ENCODE results near the gene SLC39A12.
"Not testable (repeated sequence)": the region's sequence is repeated elsewhere in the genome, so short reads cannot be mapped to it uniquely, and the experiment has no call there.

SLC39A12 gene

DNA sequence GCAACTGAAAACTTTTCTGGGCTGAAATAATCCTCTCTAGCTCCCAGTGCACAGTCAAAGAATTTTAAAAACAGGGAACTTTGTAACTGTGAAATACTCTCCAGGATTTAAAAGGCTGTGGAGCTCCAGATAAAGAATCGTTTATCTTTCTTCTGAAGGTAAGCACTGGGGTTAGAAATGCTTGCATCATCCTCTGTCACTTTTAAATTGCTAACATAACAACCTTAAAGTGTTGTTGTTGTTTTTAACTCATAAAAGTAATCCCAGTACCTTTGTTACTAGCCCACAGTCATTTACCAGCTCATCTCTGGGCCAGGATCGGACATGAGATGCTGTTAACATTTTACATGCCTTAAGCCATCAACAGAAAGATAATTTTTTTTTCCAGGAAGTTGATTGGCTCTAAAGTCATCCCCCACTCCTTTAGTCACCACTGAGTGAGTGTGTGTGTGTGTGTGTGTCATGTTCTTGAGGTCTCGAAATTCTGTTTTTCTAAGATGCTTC is at the start of gene SLC39A12:
Gene SLC39A12, plus strand, starts transcription at position 51 of the 504 bp plus-strand sequence. CDS start 1,359 bp downstream, outside the sequence.
- no peak for DNase-seq (ENCODE audit: low spot score)

DNA sequence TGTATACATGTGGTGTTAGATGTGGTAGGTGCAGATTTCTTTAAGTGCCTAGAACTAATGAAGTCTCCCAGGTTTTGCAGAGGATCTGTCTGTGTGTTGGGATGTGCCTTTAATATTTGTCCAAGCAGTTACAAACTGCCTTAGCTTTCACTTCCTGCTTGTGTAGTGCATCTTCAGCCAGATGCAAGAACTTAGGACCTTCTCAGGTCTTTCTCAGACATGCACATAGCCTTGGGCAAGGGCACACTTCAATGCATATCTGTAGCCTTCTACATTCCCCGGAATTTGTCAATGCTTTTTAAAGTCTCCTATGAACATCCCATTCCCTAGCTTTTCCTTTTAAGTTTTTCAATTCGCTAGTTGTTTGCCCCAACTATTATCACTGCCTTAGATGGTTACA is 47.2 kb upstream of the SLC39A12 start:
- DNase-seq (ENCODE audit: low spot score): no peak

DNA sequence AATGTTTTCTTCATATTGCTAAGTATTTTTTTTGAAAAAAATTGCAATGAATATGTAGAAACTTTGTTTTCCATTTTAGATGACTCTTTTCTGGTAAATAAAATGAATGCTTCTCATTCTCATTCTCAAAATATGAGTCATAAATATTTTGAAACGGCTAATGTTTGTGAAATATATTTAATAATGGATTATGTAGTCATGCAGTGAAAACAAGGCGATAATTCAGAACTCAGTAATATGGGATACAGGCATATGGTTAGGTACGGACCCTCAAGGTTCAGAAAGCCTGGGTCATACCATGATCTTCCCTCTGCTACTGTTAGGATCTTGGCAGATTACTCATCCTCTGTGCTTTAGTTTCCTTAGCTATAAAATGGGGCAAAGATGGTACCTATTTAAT is 46.2 kb upstream of the SLC39A12 start:
- no peak for DNase-seq (ENCODE audit: low spot score)

DNA sequence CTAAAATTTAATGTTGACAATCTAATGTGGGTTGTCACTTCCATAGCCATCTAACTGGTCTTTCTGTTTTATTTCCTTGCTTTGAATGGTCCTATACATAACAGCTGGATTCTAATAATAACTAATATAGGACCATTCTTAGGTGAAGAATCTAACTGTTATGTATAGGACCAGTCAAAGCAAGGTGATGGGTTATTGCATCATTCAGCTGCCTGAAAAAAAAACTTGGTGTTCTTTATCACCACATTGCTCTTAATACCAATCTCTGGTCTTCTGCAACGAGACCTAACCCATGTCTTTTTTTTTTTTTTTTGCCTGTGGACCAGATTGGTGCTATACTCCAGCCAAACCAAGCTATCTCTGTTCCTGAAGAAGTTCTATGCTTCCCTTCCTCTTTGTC is 45.7 kb upstream of the SLC39A12 start:
- no peak for DNase-seq (ENCODE audit: low spot score)

DNA sequence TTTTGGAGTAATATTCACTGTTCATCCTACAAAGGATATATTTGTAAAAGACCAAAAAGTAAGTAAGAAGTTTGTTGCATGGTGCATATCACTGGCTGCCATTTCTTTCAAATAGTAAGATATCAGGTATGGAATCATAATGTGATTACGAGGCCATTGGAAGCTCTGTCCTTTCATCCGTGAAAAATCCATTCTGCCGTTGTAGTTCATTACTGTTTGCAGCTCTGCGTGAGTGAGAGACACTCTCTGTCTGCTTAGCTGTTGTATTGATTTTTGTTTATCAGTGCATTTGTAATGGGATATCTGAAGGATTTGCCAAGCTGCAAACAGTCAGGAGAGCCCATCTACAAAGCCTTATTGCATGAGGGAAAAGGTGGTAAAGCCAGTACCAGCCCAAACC is 44.1 kb upstream of the SLC39A12 start:
- no peak for DNase-seq (ENCODE audit: low spot score)

DNA sequence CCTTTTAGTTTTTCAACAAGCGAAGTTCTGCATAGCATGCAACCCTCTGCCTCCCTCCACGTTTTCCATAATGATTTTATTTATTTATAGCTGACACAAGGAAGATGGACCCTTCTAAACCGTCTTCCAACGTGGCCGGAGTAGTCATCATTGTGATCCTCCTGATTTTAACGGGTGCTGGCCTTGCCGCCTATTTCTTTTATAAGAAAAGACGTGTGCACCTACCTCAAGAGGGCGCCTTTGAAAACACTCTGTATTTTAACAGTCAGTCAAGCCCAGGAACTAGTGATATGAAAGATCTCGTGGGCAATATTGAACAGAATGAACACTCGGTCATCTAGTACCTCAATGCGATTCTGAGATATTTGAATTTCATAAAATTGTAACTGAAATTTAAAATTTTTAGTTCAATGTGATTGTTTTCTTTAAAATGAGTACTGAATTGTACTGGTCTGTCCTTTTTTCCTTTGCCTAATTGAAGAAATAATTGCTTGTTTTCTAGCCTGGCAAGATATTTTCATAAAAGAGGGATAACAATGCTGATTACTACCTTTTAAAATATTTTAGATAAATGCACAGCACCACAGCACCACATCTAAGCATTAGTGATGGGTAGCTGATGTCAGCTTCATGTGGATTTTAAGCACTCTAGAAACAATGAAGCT is 41.5 kb upstream of the SLC39A12 start:
- peak; percentile 70 for DNase-seq (ENCODE audit: low spot score)

DNA sequence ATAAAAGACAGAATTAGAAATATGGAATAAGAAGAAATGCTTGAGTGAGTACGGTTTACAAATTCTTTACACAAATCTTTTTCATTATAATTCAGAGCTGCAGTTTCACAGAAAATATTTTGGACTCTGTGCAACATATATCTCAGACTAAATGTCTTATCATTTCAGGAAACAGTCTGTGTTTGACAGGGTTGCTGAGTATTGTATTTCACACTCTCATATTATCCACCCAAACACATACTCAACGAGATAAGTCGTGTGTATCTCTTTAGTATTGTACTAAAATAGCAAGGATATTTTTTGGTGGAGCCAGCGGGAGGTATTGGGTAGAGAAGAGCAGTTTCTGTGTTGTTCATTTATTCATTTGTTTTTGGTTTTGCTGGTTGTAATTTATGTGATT is 39.0 kb upstream of the SLC39A12 start:
- no peak for DNase-seq (ENCODE audit: low spot score)

DNA sequence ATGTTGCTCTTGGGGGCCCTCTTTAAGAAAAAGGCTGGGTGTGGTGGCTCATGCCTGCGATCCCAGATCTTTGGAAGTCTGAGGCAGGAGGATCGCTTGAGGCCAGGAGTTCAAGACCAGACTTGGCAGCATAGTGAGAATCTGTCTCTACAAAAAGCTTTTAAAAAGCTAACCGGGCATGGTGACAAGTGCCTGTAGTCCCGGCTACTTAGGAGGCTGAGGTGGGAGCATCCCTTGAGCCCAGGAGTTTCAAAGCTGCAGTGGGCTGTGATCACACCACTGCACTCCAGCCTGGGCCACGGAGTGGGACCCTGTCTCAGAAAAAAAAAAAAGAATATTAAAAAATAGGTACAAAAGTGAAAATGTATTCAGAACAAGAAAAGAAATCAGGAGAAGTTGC is 38.1 kb upstream of the SLC39A12 start:
- DNase-seq (ENCODE audit: low spot score): no peak

DNA sequence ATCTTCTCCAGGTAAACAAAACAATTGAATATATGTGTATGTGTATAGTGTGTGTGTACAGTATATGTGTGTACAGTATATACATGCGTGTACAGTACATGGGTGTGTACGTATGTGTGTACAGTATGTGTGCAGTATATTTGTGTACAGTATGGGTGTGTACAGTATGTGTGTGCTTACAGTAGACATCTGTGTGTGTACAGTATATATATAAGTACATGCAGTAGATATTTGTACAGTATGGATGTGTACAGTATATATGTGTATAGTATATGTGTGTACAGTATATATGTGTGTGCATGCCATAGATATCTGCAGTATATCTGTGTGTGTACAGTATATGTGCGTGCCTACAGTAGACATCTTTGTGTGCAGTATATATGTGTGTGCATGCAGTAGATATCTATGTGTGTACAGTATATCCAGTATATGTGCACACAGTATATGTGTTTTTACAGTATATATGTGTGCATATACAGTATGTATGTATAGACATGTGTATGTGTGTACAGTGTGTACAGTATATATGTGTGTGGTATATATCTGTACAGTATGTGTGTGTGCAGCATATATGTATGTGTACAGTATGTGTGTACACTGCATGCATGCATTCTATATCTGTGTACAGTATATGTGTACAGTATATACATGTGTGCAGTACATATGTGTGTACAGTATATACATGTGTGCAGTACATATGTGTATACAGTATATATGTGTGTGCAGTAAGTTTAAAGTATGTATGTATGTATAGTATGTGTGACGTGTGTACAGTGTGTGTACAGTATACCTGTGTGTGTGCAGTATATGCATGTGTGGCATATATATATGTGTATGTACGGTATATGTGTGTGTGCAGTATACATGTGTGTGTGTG is 37.3 kb upstream of the SLC39A12 start:
- DNase-seq (ENCODE audit: low spot score): no peak

DNA sequence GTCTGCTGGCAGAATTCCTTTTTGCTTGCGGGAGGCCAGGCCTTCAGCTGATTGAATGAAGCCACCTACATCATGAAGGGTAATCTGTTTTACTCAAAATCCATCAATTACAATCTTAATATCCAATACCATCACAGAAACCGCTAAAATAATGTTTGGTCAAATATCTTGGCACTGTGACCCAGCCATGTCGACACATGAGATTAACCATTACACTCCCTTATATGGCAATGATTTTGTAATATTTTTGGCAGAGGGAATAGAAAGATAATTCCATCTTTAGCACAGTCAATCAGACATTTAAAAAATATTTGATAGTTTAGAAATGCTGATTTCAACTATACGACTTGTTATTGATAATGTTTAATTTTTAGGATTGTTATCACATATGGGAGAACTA is 36.5 kb upstream of the SLC39A12 start:
- no peak for DNase-seq (ENCODE audit: low spot score)

DNA sequence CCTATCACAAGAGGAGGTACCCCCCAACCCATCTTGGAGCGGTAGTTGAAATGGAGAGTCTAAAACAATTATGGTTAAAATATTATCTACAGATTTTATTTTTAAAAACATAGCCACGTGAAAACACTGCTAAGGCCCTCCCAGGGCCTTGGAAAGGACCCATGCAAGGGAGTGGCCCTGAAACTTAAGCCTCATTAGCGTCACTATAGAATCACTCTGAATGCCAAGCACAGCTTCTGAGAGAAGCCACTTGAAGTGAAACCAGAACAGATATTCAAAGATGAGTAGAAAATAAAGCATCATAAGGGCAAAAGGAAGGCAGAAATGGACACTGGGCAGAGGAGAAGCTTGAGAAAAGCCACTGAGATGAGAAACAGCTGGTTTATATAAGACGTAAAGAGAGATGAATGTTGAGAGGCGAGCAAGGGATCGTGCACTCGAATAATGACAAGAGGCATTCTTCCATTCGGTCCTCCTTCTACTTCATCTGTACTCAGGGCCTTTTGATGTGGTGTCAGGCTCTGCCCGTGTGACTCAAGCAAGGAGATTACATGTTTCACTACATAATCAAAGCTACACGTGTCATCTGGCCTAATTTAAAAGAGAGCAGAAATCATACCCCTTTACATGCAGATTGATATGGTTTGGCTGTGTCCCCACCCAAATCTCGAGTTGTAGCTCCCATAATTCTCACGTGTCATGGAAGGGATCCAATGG is 33.4 kb upstream of the SLC39A12 start:
- DNase-seq (ENCODE audit: low spot score): no peak

DNA sequence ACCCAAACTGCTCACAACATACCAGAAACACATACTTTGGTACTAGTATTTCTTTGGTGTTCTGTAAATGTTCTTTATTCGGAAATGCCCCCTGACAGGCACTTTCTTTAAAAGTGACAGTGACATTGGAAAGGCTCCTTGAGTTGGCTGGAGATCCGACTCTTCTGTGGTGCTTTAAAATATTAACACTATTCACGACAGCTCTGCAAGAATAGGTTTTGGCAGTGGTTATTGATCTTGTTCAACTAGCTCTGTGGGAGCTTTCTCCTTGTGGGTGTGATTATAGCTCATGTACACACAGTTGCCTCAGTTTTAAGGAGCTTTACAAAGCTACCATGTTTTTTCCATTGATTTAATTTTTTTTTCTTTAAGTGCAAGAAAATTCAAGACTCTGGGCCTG is 30.3 kb upstream of the SLC39A12 start:
- DNase-seq (ENCODE audit: low spot score): no peak

DNA sequence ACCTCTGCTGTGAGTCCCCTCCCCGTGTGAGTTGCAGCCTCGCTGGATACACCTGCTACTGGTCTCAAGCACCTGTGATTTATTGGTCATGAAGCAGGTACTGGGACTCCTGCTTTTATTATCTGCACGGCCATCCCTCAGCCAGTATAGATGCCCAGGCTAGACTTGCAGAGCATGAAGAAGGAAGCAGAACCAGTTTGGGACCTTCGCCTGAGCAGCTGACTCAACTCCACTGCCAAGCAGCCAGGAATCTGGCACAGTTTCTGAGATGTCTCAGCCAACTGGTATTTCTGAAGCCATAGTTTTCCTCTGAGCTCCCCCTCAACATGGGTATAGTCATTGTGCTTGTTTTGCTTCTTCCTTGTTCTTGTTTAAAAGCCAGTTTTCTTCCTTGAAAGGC is 28.0 kb upstream of the SLC39A12 start:
- DNase-seq (ENCODE audit: low spot score): no peak

DNA sequence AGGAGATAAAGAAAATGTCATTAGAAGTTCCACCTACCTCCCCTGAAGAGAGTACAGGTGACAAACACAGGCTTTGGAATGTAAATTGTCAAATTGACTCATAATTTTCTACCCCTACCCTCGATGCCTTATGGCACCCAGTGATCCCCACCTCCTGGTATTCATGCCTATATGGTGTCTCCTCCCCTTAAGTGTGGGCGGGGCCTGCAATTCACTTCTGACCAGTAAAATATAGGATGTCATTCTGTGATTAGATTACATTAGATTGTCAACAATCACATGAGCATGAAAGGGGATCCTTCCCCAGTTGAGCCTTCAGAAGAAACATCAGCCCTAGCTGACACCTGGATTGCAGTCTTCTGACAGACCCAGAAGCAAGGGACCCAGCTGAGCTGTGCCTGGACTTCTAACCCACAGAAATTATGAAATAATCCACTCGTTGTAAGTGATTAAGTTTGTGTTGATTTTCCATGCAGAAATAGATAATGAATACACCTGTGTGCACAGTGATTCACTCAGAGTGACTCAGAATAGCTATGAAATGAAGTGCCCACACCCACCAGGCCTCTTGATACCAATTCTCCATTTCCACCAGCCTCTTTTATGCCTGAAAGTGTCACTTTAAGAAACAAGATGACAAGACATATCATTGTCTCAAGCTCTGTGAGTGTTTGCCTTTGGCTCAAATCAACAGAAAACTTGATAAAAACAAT is 8.5 kb upstream of the SLC39A12 start:
- no peak for DNase-seq (ENCODE audit: low spot score)

DNA sequence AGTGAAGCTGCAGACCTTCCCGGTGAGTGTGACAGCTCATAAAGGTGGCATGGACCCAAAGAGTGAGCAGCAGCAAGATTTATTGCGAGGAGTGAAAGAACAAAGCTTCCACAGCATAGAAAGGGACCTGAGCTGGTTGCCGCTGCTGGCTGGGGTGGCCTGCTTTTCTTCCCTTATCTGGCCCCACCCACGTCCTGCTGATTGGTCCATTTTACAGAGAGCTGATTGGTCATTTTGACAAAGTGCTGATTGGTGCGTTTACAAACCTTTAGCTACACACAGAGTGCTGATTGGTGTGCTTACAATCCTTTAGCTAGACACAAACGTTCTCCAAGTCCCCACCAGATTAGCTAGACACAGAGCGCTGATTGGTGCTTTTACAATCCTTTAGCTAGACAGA is 1.4 kb upstream of the SLC39A12 start:
- not testable (repeated sequence) for DNase-seq (ENCODE audit: low spot score)

DNA sequence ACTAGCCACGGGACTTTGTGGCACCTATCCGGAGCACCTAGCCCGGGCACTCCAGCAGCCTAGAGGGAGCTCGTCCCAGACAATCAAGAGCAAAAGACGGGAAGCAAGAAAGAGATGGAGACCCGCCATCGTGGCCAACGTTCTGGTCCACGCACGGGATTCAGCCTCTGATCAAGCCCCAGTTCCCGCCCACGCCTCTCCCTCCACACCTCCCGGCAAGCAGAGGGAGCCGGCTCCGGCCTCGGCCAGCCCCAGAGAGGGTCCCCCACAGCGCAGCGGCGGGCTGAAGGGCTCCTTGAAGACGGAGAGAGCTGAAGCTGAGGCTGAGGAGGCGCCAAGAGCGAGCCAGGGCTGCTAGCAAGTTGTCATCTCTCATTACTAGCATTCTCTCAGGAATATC is 992 bp upstream of the SLC39A12 start:
- DNase-seq (ENCODE audit: low spot score): no peak

DNA sequence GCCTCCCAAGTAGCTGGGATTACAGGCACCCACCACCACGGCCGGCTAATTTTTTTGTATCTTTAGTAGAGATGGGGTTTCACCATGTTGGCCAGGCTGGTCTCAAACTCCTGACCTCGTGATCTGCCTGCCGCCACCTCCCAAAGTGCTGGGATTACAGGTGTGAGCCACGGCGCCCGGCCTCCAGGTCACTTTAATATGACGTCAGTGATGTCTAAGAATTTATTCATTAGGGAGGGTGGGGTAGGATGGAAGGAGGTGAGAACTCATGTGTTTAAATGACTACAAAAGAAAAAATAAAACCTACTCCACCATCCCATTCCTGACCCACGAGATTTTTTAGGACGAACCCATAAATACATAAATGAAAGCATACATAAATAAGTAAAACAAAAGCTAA is 2.7 kb downstream of the SLC39A12 start:
- not testable (repeated sequence) for DNase-seq (ENCODE audit: low spot score)

DNA sequence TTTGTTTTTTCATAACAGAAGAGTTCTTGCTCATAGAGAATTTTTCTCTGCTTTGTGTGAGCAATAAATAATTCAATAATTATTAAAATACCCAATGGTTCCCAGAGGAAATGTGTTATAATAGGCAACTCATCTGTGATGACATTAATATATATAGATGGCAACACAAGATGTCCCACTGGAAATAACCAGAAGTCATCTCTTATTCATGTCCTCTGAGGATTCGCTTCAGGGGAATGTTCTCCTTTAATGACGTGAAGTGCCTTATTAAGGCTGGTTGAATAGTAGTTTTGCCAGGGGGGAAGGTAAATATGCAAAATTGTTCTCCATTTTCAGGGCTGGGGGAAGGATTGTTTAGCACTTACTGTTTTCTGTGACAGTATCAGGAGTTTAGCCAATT is 3.1 kb downstream of the SLC39A12 start:
- DNase-seq (ENCODE audit: low spot score): no peak

DNA sequence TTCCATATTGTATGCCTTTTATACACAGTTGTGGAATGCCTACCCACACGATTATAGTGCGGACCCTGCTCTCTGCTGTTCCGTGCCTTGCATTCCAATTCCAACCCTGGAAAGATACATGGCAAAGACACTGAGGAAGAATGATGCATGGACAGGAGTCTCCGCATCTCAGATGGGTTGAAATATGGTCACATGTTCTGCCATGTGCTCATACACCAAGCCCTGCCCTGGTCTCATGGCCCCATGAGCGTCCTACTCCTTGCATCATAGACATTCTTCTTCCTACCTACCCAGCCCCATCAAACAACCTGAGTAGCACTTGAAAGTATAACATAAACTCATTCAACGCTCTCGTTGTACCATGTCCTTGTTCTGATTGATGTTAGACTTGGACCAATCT is 6.3 kb downstream of the SLC39A12 start:
- DNase-seq (ENCODE audit: low spot score): no peak

DNA sequence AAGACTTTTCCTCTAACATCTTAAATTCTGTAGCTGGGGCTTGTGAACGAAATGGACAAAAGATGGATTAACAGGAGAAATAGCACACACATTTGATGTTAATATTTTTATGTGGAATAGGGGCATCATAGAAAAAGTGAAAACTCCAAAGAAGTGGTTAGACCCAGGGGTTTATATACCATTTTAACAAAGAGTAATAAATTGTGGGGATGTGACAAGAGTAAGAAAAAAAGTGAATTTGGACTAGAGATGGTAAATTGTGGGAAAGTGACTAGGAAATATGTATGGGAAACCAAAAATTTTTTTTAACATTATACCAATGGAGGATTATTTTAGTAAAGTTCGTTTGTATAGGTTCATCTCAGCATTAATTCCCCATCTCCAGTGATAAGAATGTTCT is 8.2 kb downstream of the SLC39A12 start:
- no peak for DNase-seq (ENCODE audit: low spot score)

DNA sequence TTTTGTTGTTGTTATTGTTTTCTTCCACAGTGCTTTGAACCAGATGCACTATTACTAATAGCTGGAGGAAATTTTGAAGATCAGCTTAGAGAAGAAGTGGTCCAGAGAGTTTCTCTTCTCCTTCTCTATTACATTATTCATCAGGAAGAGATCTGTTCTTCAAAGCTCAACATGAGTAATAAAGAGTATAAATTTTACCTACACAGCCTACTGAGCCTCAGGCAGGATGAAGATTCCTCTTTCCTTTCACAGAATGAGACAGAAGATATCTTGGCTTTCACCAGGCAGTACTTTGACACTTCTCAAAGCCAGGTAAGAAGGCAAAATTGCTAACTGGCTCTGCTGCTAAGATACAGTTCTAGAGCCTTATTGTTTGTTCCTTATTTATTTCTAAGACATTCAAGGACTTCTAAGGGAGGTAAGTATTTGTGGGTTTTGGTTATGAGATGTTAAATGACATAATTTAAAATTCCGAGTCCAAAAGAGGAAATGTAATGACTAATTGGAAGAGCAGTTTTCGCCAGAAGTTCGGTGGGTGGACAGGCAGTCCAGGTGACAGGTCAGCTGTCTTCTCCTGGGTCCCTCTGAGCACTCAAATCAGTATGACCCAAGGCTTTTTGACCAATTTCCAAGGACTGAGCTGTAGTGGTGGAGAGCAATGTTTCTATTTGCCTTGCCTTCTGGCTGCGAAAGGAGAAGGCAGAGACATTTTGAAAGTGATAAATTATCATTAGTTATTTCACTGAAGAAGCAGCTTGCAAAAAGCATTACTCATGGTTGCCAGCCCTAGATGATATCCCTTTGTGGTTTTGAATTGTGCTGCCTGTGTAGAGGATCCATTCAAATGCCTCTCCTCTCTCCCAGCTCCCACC is 10.1 kb downstream of the SLC39A12 start:
- no peak for DNase-seq (ENCODE audit: low spot score)
